Sigmoid colon (tissue), 3 donors: ENCODE results near the gene ANKRD33B.

Experiments
- CTCF ChIP-seq, 4 experiments: fragments of 450-650 bp in 3 of 4; fragments of 200-600 bp in 1 of 4; IDR thresholded peaks; one replicate each; pipeline ENCODE4 v1.5.1; 2016 to 2019; ENCODE audit warnings: antibody characterized with exemption in 4 of 4, mild to moderate bottlenecking in 3 of 4, moderate library complexity in 2 of 4
- POLR2A ChIP-seq, 2 donors: fragments of 450-650 bp; IDR thresholded peaks; one replicate each; pipeline ENCODE4 v1.6.1; 2016; ENCODE audit warnings: antibody characterized with exemption in 2 of 2, mild to moderate bottlenecking in 2 of 2, moderate library complexity in 2 of 2

GRCh38 chr5:10564838-10565784 is 1.2 kb downstream of the ANKRD33B start:
- TF ChIP-seq CTCF (IDR thresholded peaks at IDR 0.05) (no peak), POLR2A (IDR thresholded peaks at IDR 0.05) (no peak)
